HG03520 (cell line): ENCODE measurements around the gene PSPN.
"Not testable (repeated sequence)": the region's sequence is repeated elsewhere in the genome, so short reads cannot be mapped to it uniquely, and the experiment has no call there.

Experiments used
- ATAC-seq: cut with Tn5 transposase; IDR thresholded peaks from one replicate; pipeline ENCODE4 v1.9.1; 2021; ENCODE audit warnings: mild to moderate bottlenecking, moderate library complexity; ENCODE audit not compliant: unreplicated experiment

PSPN gene

DNA sequence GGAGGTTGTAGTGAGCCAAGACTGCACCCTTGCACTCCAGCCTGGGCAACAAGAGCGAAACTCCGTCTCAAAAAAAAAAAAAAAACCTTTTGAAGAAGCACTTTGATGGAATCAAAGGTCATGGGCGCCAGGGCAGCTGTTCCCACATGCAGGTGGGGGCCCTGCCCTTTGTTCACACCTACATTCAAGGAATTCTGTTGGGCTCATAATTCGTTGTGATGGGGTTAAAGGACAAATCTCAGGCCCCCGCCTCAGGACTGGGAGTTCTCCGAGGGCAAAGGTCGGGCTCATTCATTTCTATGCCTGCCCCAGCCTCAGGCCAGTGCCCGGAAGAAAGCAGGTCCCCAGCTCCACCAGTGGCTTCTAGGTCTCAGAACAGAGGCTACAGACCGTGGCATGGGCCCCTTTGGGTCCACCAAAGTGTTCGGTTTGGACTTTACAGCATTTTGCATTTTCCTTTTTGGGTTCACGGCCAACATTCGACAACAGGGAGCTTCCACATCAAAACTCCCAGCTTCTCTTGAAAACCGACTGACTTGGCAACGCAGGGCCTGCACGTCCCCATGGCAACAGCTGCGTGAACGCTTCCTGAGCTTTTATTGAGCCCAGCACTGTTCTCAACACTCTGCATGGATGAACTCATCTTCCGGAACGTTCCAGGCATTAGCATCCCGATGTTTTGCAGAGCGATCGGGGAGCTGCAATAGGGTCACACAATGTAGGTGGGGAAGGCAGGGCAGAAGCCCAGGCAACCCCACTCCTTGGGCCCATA lies 27.3 kb upstream of the PSPN start:
- ATAC-seq: no peak

DNA sequence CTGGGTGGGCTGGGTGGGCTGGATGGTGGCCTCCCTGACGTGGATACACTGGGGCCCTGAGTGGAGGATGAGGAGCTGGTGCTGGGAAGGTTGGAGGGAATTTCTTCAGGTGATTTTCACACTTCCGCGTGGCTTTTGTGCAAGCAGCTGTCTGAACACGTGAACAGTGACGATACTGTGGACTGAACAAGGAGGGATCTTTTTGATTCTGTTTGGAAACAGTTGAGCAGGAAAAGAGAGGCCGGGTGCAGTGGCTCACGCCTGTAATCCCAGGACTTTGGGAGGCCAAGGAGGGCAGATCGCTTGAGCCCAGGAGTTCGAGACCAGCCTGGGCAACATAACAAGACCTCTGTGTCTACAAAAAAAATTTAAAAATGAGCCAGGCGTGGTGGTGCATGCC lies 26.3 kb upstream of the PSPN start:
- ATAC-seq: no peak

DNA sequence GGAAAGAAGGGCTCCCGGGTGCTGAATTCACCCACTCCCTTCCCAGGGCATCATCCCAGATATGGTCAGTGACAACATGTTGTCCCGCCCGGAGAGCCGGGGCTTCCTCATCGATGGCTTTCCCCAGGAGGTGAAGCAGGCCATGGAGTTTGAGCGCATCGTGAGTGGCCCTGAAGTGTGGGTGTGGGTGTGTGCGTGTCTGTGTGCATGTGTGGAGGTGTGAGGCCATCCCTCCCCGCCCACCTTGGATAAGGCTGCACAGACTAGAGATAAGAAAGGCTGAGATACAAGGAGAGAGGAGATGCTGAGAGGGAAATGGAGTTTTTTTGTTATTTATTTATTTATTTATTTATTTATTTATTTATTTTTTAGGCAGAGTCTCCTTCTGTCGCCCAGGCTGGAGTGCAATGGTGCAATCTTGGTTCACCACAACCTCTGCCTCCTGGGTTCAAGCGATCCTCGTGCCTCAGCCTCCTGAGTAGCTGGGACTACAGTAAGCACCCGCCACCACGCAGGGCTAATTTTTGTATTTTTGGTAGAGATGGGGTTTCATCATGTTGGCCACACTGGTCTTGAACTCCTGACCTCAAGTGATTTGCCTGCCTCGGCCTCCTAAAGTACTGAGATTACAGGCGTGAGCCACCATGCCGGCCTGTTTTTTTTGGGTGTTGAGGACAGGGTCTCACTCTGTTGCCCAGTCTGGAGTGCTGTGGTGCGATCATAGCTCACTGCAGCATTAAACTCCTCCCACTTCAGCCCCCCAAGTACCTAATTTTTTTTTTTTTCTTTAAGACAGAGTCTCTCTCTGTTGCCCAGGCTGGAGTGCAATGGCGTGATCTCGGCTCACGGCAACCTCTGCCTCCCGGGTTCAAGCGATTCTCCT lies 24.6 kb upstream of the PSPN start:
- not testable (repeated sequence) for ATAC-seq

DNA sequence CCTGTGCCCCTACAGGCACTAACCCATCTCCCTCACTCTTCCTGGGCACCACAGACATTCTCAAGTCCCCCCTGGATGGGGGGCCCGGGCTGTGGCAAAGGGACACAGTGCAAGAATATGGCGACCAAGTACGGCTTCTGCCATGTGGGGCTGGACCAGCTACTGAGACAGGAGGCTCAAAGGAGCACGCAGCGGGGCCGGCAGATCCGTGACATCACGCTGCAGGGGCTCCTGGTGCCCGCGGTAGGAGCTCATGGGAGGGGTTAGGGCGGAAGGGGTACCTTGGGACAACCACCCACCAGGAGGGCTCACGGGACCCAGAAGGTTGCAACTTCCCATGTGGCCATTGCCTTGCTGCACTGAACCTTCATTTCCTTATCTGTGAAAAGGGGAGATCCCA lies 20.6 kb upstream of the PSPN start:
- no peak for ATAC-seq

DNA sequence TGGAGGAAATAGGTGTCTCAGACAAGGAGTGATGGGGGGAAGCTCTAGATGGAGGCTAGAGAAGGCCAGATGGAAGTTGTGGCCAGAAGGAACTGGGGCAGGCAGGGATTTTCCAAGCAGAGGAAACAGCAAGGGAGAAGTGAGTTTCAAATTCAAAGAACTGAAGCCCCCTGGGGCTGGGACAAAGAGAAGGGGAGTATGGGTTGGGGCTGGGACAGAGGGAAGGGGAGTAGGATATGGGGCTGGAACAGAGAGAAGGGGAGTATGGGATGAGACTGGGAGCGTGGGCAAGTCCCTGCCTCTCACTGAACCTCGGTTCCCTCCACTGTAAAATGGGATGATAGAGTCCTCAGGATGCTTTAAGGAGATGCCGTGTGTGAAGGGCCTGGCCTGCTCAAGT lies 19.1 kb upstream of the PSPN start:
- ATAC-seq: no peak

DNA sequence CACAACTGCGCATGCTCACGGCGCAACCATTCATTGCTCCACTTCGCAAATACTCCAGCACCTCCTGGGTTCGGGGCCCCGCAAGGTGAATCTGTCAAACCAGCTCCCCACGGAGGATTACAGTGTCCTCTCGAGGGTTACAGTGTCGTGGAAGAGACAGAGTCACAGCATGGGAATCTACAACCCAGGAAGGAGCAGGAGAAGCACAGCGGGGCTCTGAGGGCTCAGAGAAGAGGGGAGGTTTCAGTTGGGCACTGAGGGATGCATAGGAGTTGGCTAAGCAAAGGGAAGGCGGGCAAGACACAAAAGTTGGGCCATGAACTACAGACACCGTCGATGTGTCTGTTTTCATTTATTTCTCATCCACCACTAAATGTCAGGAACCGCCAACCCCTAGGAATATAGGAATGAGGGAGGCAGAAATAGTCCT lies 18.3 kb upstream of the PSPN start:
- no peak for ATAC-seq

DNA sequence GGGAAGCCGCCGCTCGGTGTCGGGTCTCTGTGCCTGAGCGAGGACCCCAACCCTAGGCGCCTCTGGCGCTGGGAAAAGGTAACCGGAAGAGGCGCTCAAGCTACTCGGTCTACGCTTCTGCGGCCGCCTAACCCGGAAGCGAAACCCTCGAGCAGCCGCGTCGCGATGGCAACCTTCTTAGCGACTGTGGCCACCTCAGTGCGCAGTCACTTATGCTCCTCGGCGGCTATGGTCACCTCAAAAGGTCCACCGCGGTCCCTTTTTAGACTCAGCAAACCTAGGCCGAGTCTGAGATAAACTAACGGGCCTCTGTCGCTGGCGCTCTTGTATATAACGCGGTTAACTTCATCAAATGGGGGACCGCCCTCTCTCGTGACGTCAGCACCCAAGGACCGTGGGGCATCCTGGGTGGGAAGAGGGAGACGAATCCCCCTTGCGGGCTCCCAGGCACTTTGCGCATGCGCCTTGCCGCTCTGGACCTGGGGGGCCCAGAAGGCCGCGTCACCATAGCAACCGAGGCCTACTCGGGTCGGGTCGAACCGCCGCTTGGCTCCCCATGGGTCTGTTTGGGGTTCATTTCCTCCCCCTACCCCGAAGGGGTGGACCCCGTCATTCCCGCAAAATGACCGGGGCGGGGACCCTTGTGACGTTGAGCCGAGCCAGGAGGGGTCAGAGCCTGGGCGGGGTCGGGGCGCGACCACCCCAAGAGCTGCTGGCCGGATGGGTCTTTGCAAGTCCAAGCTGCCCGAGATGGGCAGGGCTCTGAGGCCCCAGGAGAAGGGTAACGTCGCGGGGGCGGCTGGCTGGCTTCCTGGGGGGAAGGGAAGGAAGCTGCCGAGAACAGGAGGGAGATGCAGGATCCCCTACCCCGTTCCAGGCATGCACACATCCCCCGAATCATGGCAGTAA lies 17.6 kb upstream of the PSPN start, which contains the start of gene GTF2F1:
Gene GTF2F1, minus strand, starts transcription at position 91 of the 909 bp plus-strand sequence. CDS start 169 bp downstream, outside the sequence.
- peak; percentile 76 for ATAC-seq

DNA sequence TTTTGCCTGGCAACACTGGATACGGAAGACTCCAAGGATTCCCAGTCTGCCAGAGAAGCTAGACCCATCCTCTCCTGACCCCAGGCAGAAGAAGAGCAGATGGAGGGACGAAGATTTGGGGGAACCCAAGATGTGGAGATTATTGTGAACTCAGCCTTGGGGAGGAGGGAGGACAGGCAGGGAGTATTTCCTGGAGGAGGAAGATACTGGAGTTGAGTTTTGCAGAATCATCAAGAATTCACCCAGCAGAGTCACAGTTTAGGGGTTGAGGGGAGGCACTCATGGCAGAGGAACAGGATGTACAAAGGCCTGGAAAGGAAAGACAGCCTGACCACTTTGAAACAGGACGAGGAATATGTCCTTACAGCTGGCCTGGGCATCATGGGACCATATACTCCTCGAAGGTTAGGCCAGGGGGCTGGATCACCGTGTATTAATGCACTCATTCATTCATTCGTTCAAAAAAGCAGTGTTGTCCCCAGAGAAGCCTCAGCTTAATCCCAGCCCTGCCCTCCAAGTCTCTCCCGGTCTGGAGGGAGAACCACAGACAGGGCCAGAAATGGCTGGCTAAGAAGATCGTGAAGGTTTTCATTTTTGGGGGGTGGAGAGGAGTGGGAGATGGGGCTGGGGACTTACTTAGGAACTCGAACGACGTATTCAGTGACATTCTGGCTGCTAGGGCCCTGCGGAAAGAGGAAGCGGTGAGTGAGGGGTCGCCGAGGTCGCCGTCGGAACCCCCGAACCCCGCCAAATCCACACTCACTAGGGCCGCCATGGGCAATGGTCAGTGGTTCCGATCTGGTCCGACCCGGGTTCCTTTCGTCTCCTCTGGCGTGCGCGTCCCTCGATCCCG lies 16.7 kb upstream of the PSPN start:
- ATAC-seq: no peak

DNA sequence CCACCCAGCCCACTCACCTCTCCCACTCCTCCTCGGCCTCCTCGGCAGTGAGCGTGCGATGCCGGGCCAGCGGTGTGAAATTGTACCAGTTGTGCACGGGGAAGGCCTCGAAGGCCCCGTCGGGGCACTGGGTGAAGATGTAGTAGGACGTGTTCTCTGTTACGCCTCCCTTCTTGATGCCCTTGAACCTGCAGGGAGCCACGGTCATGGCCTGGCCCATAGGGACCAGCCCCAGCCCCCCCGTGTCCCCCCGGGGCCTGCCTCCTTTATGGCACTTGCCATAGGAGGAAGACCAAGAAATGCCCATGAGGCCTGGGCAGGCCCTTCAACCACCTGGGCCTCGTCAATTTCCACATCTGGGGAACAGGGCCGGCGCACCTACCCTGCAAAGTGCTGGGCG lies 11.6 kb upstream of the PSPN start:
- ATAC-seq: no peak

DNA sequence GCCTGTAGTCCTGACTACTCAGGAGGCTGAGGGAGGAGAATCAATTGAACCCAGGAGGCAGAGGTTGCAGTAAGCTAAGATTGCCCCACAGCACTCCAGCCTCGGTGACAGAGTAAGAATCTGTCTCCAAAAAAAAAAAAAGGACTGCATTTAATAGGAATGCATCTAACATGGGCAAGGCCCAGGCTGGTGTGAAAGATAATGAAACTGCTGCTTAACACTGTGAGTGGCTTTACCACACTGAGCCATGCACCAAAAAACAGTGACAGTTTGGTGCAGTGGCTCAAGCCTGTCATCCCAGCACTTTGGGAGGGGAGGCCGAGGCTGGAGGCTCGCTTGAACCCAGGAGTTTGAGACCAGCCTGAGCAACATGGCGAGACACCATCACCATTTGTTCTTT lies 8.6 kb upstream of the PSPN start:
- no peak for ATAC-seq

DNA sequence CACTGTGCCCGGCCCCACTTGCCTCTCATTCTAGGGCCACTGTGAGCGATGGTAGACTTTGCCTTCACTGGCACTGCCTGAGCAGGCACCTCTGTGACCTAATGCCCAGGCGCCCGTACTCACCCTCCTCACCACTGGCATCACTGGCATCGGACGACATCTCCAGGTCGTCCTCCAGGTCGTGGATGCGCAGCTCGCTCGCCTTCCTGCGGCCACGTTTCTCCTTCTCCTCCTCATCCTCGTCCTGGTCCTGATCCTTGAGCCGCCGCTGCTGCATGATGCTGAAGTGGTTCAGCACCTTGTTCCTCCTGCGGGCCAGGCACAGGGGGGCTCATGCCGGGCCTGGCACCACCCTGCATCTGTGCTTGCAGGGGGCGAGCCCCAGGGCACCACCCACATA lies 7.5 kb upstream of the PSPN start:
- no peak for ATAC-seq

DNA sequence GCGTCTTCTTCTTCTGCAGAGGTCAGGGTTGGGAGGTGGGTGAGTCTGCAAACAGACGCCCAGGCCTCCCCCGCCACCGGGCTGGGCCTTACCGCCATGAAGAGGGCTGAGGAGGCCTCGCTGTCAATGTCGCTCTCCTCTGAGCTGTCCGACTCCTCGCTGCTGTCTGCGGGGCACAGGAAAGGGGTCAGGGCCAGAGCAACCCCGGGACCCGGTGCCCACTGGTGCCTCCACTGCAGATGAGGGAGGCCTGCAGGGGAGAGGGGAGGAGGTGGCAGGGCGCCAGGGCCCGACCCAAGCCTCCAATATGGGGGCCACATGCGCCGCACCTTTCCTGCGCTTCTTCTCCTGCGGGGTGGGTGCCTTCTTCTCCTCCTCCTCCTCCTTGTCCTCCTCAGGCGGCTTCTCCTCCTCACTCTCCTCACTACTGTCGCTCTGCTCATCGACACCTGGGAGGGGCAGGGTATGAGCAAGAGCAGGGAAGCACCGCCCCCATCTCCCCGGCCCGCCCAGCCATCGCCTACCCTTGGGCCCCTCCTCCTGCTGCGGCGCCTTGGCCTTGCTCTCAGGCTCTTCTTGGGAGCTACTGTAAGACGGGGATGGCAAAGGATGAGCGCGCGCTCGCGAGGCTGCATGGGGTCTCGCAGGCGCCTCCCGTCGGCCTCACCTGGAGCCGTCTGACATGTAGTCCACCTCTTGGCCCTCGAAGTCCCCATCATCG lies 5.5 kb upstream of the PSPN start:
- no peak for ATAC-seq

DNA sequence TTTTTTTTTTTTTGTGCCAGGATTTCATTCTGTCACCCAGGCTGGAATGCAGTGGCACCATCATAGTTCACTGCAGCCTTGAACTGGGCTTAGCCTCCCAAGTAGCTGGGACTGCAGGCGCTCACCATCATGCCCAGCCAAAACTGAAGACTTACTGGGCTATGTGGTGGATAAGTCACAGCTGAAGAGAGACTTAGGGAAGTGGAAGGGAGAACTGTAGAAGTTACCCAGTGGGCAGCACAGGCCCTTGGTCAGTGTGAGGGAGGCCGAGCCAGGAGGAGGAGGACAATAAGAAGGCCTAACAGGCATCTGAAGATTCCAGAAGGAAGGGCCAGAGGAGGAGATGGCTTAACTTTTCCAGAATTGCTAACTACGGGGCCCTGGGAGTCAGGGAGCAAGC lies 4.0 kb upstream of the PSPN start:
- no peak for ATAC-seq

DNA sequence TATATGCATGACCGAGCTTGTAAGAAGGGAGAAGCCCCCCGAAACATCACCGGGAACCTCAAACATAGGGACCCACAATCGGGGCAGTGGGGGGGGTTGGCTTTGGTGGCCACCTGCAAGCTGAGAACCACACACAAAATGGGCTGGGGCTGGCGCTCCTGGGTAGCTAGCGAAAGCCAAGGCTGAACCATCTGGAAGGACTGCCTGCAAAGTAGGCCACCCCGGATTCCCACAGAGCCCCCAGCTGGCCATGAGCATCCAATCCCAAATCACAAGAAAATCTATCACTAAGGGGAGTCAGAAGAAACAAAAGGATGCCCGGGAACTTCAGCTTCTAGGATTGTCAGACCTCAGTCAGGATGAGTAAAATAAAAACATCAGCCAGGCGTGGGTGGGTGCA lies 2.8 kb upstream of the PSPN start:
- ATAC-seq: no peak

DNA sequence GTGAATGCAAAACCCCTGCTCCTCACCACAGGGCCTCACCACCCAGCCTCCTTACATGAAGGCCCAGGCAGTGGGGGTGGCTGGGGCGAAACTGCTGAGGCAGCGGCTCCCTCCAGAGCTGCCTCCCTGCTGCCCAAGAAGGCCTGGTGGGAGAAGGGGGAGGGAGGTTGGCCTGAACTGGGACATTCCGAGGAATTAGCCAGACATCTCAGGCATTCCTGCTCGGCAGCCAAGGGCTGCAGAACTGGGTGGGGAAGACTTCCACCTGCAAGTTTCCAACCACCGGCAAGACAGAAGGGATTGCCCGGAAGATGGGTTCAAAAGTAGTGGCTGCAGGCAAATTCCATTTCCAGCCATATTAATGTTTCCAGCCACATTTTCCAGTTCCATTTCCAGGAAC lies 2.3 kb upstream of the PSPN start:
- no peak for ATAC-seq

DNA sequence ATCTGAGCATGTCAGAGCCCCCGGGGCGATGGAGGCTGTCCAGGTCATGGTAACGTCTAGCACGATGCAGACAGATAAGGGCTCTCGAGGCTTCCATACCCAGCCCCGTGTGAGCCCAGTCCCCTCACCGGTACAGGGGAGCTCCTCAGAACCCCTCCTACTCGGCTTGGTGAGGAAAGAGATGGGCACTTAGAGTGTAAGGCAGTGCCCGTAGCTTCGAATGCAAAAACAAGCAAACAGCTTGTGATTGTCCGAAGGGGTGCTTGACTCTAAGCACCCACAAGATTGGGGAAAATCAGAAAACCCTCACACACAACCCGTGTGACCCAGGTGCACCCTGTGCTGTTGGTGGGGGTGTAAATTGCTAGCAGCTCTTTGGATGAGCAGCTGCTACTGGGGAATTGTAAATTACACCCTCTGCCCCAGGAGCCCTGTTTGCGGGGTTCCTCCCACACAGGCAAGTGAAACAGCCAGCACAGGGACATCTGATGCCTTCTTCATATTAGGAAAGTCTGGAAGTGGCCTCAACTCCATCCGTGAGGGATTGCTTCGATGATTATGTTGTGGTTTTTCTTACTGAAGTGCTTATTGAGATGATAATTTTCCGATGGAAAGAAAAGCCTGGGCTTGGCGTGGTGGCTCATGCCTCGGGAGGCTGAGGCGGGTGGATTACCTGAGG lies 918 bp upstream of the PSPN start:
- no peak for ATAC-seq

DNA sequence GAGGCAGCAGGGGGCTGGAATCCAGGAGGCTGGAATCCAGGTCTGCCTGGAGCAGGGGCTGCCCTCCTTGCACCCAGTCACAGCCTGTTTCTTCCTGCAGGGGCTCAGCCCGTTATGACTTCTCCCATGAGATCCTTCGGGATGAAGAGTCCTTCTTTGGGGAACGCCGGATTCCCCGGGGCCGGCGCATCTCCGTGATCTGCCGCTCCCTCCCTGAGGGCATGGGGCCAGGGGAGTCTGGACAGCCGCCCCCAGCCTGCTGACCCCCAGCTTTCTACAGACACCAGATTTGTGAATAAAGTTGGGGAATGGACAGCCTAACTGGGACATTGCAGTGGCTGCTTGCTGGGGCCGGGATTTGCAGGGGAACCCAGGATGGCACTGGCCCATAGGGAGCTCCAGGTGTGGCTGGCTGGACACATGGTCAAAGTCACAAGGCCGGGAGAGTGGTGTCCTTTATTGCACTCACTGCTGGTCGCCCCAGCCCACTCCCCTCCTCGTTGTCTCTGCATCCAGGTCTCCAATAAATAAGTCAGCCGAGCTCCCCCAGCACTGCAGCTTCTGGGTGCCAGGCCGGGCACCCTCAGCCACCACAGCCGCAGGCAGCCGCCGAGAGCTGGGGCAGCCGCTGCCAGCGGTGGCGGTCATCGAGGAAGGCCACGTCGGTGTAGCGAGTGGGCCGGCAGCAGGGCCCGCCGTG lies 872 bp downstream of the PSPN start:
- ATAC-seq: no peak

DNA sequence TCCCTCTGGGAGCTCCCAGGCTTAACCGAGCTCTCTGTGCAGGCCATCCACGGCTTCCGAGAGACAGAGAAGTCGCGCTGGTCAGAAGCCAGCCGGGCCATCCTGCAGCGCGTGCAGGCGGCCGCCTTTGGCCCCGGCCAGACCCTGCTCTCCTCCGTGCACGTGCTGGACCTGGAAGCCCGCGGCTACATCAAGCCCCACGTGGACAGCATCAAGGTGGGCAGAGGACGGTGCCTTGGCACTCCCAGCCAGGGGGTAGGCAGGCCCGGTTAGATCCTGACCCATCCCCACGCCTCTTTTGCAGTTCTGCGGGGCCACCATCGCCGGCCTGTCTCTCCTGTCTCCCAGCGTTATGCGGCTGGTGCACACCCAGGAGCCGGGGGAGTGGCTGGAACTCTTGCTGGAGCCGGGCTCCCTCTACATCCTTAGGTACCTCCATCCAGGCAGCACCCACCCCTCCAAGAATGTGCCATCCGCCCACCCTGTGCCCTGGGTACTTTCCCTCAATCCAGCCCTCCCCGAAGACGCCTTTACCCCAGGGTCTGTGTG lies 1.5 kb downstream of the PSPN start:
- ATAC-seq: no peak
